CD4-positive, alpha-beta T cell (primary cell): ENCODE results near the gene UBE2D2. TPM values are rescaled to one million over a fixed set of nuclear protein-coding genes. Genes with fewer than 3 reads are reported as not detected.

Experiments used
- ATAC-seq: fragments of 200-7000 bp; cut with Tn5 transposase; one replicate; pipeline ENCODE4 v1.10.0; 2022; ENCODE audit warnings: mild to moderate bottlenecking; ENCODE audit not compliant: poor library complexity
- CTCF ChIA-PET: fragments of 350-600 bp; sonication (Branson Sonifier 250); formaldehyde crosslinking; loops from one replicate; lab custom pipeline; 2021; ENCODE audit warnings: antibody characterized with exemption, inconsistent platforms; lab: Charles Lee
- POLR2A ChIA-PET: fragments of 350-600 bp; sonication (Branson Sonifier 250); formaldehyde crosslinking; loops from one replicate; lab custom pipeline; 2021; ENCODE audit warnings: antibody characterized with exemption, inconsistent platforms; lab: Charles Lee
- DNase-seq, 14 experiments: peaks; one replicate each; pipeline ENCODE4 v3.0.0-alpha.2; 2013 to 2020; ENCODE audit warnings: mixed read lengths in 2 of 14
- H3K27ac ChIP-seq, 2 donors: one replicate each; pipeline versions ENCODE4 v1.5.1 to v1.7.0; 2013; ENCODE audit warnings: low read length in 2 of 2, low read depth in 1 of 2, mild to moderate bottlenecking in 1 of 2
- H3K27me3 ChIP-seq, 2 experiments: 1 replicate in 1 of 2; 2 replicates in 1 of 2; pipeline versions ENCODE4 v1.6.1 to v1.7.0; 2013; ENCODE audit warnings: low read length in 2 of 2, control low read depth in 1 of 2, mild to moderate bottlenecking in 1 of 2, moderate library complexity in 1 of 2; ENCODE audit not compliant: insufficient read depth in 2 of 2, control insufficient read depth in 1 of 2
- H3K36me3 ChIP-seq: one replicate; pipeline ENCODE4 v1.6.1; 2013; ENCODE audit warnings: low read length, control low read depth; ENCODE audit not compliant: insufficient read depth
- H3K4me1 ChIP-seq: one replicate; pipeline ENCODE4 v1.6.1; 2013; ENCODE audit warnings: low read length, control low read depth; ENCODE audit not compliant: insufficient read depth
- H3K4me3 ChIP-seq: one replicate; pipeline ENCODE4 v1.5.1; 2013; ENCODE audit warnings: mild to moderate bottlenecking, low read length, moderate library complexity
- H3K9me3 ChIP-seq, 2 experiments: 1 replicate in 1 of 2; 2 replicates in 1 of 2; pipeline versions ENCODE4 v1.6.1 to v1.7.0; 2013; ENCODE audit warnings: low read length in 2 of 2, mild to moderate bottlenecking in 2 of 2, control low read depth in 1 of 2, moderate library complexity in 1 of 2; ENCODE audit not compliant: control insufficient read depth in 1 of 2, insufficient read depth in 1 of 2
- H3K27ac Mint-ChIP-seq: one replicate; pipeline ENCODE4 v1.8.0; 2020; ENCODE audit warnings: mixed read lengths
- H3K27me3 Mint-ChIP-seq: one replicate; pipeline ENCODE4 v1.8.0; 2021; ENCODE audit warnings: mixed read lengths
- H3K36me3 Mint-ChIP-seq: one replicate; pipeline ENCODE4 v1.8.0; 2021; ENCODE audit warnings: low read depth, mixed read lengths
- H3K4me1 Mint-ChIP-seq: one replicate; pipeline ENCODE4 v1.8.0; 2021; ENCODE audit warnings: low read depth, mixed read lengths
- H3K4me3 Mint-ChIP-seq: one replicate; pipeline ENCODE4 v1.8.0; 2020; ENCODE audit warnings: mild to moderate bottlenecking, mixed read lengths
- H3K9me3 Mint-ChIP-seq: one replicate; pipeline ENCODE4 v1.8.0; 2020; ENCODE audit warnings: mixed read lengths
- CTCF ChIP-seq: fragments of 200-600 bp; IDR thresholded peaks from one replicate; pipeline ENCODE4 v1.8.0; 2022; ENCODE audit warnings: antibody characterized with exemption, mild to moderate bottlenecking
- intact Hi-C, 2 experiments: fragments of 100-400 bp; cut with DNase I in 1 of 2; cut with micrococcal nuclease in 1 of 2; formaldehyde crosslinking; loops; one replicate each; pipeline versions ENCODE4 v1.15.1 to v1.9.0; 2023 to 2025; cut with DNase I, micrococcal nuclease
- total RNA-seq, 174 experiments: library from RNA in 2 of 174; stranded (reverse) in 2 of 174; gene quantifications; one replicate each; pipeline ENCODE4 v1.2.3 and lab custom pipeline; 2021 to 2026

UBE2D2 gene
- total RNA-seq, 2 experiments from 2014 or later: 164 to 174 TPM

GRCh38 chr5:139513852-139514485 is 47.2 kb upstream of the UBE2D2 start:
- Histone ChIP-seq H3K4me1 (peaks cover 47% of the 10 kb centered on the region), H3K27ac (no peak overlapping the region), H3K36me3 (no peaks in the 10 kb centered on the region), H3K9me3 (no peaks in the 10 kb centered on the region), H3K27me3 (no peaks in the 10 kb centered on the region), H3K4me3 (no peak overlapping the region)
- Mint-ChIP-seq H3K9me3 (peaks cover 3% of the 10 kb centered on the region), H3K4me3 (peak overlapping the region; percentile 52), H3K4me1 (peaks cover 55% of the 10 kb centered on the region), H3K27me3 (no peaks in the 10 kb centered on the region), H3K27ac (peak overlapping the region; percentile 50), H3K36me3 (peaks cover 4% of the 10 kb centered on the region)
- POLR2A ChIA-PET: interaction anchor here (1.0 to 3.8 kb wide), 7 partner anchors 29 to 110 kb away, joined by 4 to 43 read pairs (median 11); partner anchors contain the start of genes DNAJC18, SPATA24 and STING1
- TF ChIP-seq CTCF: no peak
- CTCF ChIA-PET: interaction anchor here (1.1 to 4.6 kb wide), 11 partner anchors 28 to 251 kb away, joined by 3 to 132 read pairs (median 4); partner anchors contain the start of genes DNAJC18 and STING1
- DNase-seq (no peak), ATAC-seq (no peak)
- intact Hi-C loops: loop anchor here (1.0 to 10.0 kb wide), 5 partner anchors 31 to 225 kb away; partner anchors contain the start of genes SMIM33 (in 1 of the 2) and STING1 (in 1 of the 2)

GRCh38 chr5:139514486-139514856 is 46.7 kb upstream of the UBE2D2 start:
- ChIA-PET CTCF (interaction anchor here (1.3 to 4.6 kb wide), 3 partner anchors 68 to 93 kb away, joined by 3 to 132 read pairs (median 16); partner anchors contain the start of gene DNAJC18), POLR2A (interaction anchor here (0.8 to 3.8 kb wide), 4 partner anchors 32 to 110 kb away, joined by 4 to 33 read pairs (median 6); partner anchors contain the start of genes SPATA24 and STING1)
- Mint-ChIP-seq H3K4me1 (peaks cover 56% of the 10 kb centered on the region), H3K27me3 (no peaks in the 10 kb centered on the region), H3K27ac (no peak overlapping the region), H3K4me3 (no peak overlapping the region), H3K36me3 (peaks cover 4% of the 10 kb centered on the region), H3K9me3 (peaks cover 3% of the 10 kb centered on the region)
- no peak for TF ChIP-seq CTCF
- ATAC-seq (no peak), DNase-seq (no peak)
- Histone ChIP-seq H3K4me3 (no peak overlapping the region), H3K4me1 (peaks cover 47% of the 10 kb centered on the region), H3K27me3 (no peaks in the 10 kb centered on the region), H3K36me3 (no peaks in the 10 kb centered on the region), H3K27ac (no peak overlapping the region), H3K9me3 (no peaks in the 10 kb centered on the region)
- intact Hi-C loops: loop anchor here in 1 of 2 experiments (5.0 to 10.0 kb wide), 2 partner anchors 42 to 180 kb away; partner anchors contain the start of gene SMIM33

GRCh38 chr5:139517683-139518564 is 43.2 kb upstream of the UBE2D2 start:
- Mint-ChIP-seq H3K27me3 (no peaks in the 10 kb centered on the region), H3K4me1 (peaks cover 27% of the 10 kb centered on the region), H3K4me3 (peak overlapping the region; percentile 88), H3K9me3 (no peaks in the 10 kb centered on the region), H3K27ac (peak overlapping the region; percentile 87), H3K36me3 (peaks cover 4% of the 10 kb centered on the region)
- Histone ChIP-seq H3K9me3 (no peaks in the 10 kb centered on the region), H3K4me1 (peaks cover 22% of the 10 kb centered on the region), H3K36me3 (no peaks in the 10 kb centered on the region), H3K27me3 (no peaks in the 10 kb centered on the region), H3K4me3 (peak overlapping the region; percentile 66), H3K27ac (peak overlapping the region; percentile 64 to 66)
- ChIA-PET CTCF (interaction anchor here (0.6 to 3.7 kb wide), 22 partner anchors 9 to 248 kb away, joined by 3 to 39 read pairs (median 4); partner anchors contain the start of genes SMIM33 and UBE2D2), POLR2A (interaction anchor here (0.7 to 1.3 kb wide), 9 partner anchors 11 to 176 kb away, joined by 3 to 8 read pairs (median 3); partner anchors contain the start of genes DNAJC18, PAIP2, SPATA24 and STING1)
- DNase-seq (peak; percentile 72 to 95 (median 88)), ATAC-seq (peak; percentile 92)
- intact Hi-C loops: loop anchor here (1.0 to 10.0 kb wide), 6 partner anchors 43 to 247 kb away; partner anchors contain the start of gene UBE2D2 (in 1 of the 2)
- TF ChIP-seq CTCF: peak; percentile 95
